Ishikawa (cell line): Measurements from ENCODE around the gene PIP5K1C.

ENCODE experiments used
- CEBPB ChIP-seq: IDR thresholded peaks from 2 replicates; pipeline ENCODE4 v1.6.1; 2012
- CREB1 ChIP-seq: IDR thresholded peaks from 2 replicates; pipeline ENCODE4 v1.6.1; 2012; ENCODE audit warnings: low read depth
- EGR1 ChIP-seq: IDR thresholded peaks from 2 replicates; pipeline ENCODE4 v1.6.1; 2012
- EP300 ChIP-seq: IDR thresholded peaks from 2 replicates; pipeline ENCODE4 v1.6.1; 2012; ENCODE audit warnings: borderline replicate concordance
- FOXM1 ChIP-seq: IDR thresholded peaks from 2 replicates; pipeline ENCODE4 v1.6.1; 2012; ENCODE audit warnings: low read depth, borderline replicate concordance
- MAX ChIP-seq: IDR thresholded peaks from 2 replicates; pipeline ENCODE4 v1.6.1; 2012
- NFIC ChIP-seq: IDR thresholded peaks from 2 replicates; pipeline ENCODE4 v1.6.1; 2012
- RAD21 ChIP-seq: IDR thresholded peaks from 2 replicates; pipeline ENCODE4 v1.6.1; 2012; ENCODE audit warnings: low read depth
- REST ChIP-seq: IDR thresholded peaks from 2 replicates; pipeline ENCODE4 v1.6.1; 2012; ENCODE audit warnings: low read depth, mild to moderate bottlenecking
- TAF1 ChIP-seq: IDR thresholded peaks from 2 replicates; pipeline ENCODE4 v1.6.1; 2012; ENCODE audit warnings: low read depth, mild to moderate bottlenecking
- TCF12 ChIP-seq: IDR thresholded peaks from 2 replicates; pipeline ENCODE4 v1.6.1; 2012; ENCODE audit warnings: low read depth
- TEAD4 ChIP-seq: IDR thresholded peaks from 2 replicates; pipeline ENCODE4 v1.6.1; 2012
- USF1 ChIP-seq: IDR thresholded peaks from 2 replicates; pipeline ENCODE4 v1.6.1; 2012
- YY1 ChIP-seq: IDR thresholded peaks from 2 replicates; pipeline ENCODE4 v1.6.1; 2012; ENCODE audit warnings: low read depth
- ZBTB7A ChIP-seq: IDR thresholded peaks from 2 replicates; pipeline ENCODE4 v1.6.1; 2012; ENCODE audit warnings: low read depth

The PIP5K1C gene

GRCh38 chr19:3695124-3695733, 5.0 kb downstream of the PIP5K1C start:
- no peak for TF ChIP-seq RAD21
- no peak for TF ChIP-seq MAX
- TF ChIP-seq USF1 = no peak
- no peak for TF ChIP-seq CREB1
- no peak for TF ChIP-seq REST
- TF ChIP-seq EP300 = no peak

GRCh38 chr19:3694361-3695123, 5.7 kb downstream of the PIP5K1C start:
- TF ChIP-seq EP300 (no peak), EGR1 (no peak), TEAD4 (no peak), ZBTB7A (no peak), USF1 (no peak), CEBPB (no peak), TCF12 (no peak), TAF1 (no peak), YY1 (no peak), MAX (no peak), REST (no peak)

GRCh38 chr19:3693025-3693925, 7.0 kb downstream of the PIP5K1C start:
- TF ChIP-seq ZBTB7A (no peak), TEAD4 (no peak), CREB1 (no peak), TCF12 (no peak)

- no peak for TF ChIP-seq MAX
Measured at GRCh38 chr19:3692141-3693024, 7.9 kb downstream of the PIP5K1C start.

GRCh38 chr19:3691726-3692125, 8.5 kb downstream of the PIP5K1C start:
- TF ChIP-seq TCF12 (no peak), CREB1 (no peak), EP300 (no peak), USF1 (no peak), CEBPB (no peak), TAF1 (no peak), FOXM1 (no peak), RAD21 (no peak), EGR1 (no peak), REST (no peak), TEAD4 (no peak), ZBTB7A (no peak), MAX (no peak), YY1 (no peak), NFIC (no peak)
